Measurements from ENCODE around the gene GET3.

DNA sequence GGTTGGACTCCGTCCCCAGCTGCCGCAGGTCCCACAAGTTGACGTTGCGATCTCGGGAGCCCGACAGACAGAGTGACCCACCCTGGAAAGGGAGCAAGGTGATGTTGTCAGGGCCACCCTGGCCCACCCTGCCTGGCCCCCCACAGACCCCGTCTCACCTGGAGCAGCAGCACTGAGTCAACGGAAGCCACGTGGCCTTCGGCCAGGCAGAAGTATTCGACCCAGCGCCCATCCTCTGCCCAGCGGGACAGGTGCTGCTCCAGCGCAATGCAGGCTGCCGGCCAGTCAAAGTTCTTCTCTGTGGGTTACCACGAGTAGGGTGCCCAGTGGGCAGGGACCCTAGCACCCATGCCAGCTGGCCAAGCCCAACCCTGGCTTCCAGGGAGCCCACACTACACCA is 42.7 kb upstream of the GET3 start:
- TF ChIP-seq, protein P1, sequence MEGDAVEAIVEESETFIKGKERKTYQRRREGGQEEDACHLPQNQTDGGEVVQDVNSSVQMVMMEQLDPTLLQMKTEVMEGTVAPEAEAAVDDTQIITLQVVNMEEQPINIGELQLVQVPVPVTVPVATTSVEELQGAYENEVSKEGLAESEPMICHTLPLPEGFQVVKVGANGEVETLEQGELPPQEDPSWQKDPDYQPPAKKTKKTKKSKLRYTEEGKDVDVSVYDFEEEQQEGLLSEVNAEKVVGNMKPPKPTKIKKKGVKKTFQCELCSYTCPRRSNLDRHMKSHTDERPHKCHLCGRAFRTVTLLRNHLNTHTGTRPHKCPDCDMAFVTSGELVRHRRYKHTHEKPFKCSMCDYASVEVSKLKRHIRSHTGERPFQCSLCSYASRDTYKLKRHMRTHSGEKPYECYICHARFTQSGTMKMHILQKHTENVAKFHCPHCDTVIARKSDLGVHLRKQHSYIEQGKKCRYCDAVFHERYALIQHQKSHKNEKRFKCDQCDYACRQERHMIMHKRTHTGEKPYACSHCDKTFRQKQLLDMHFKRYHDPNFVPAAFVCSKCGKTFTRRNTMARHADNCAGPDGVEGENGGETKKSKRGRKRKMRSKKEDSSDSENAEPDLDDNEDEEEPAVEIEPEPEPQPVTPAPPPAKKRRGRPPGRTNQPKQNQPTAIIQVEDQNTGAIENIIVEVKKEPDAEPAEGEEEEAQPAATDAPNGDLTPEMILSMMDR (conservative IDR thresholded peaks at IDR 0.05; ENCODE audit: low read length), result no peak
- no peak for TF ChIP-seq EZH2phosphoT487 (IDR thresholded peaks at IDR 0.05; ENCODE audit: borderline replicate concordance)

Data from Loucy (cell line).